ENCODE measurements around the gene KLK13.

DNA sequence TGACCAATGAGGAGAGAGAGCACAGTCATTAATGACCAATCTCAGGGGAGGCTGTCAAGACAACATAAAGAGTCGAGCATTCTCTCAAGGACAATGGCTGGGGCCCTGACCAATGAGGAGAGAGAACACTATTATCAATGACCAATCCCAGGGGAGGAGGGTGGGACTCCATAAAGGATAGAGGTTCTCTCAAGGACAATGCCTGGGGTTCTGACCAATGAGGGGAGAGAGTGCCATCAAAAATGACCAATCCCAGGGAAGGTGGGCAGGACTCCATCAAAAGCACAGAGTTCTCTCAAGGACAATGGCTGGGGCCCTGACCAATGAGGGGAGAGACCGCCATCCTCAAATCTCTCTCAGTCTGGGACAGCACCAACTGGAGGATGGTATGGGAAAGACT is 35.2 kb downstream of the KLK13 start:
- TF ChIP-seq CTCF (IDR thresholded peaks at IDR 0.05 in 8 of 11, conservative IDR thresholded peaks at IDR 0.05 in 3 of 11) (no peak), POLR2A (IDR thresholded peaks at IDR 0.05) (no peak), POLR2AphosphoS5 (IDR thresholded peaks at IDR 0.05) (no peak)
